ENCODE results near the gene KREMEN2.
"Not testable (repeated sequence)": the region's sequence is repeated elsewhere in the genome, so short reads cannot be mapped to it uniquely, and the experiment has no call there.

KREMEN2 gene

GRCh38 chr16:2937170-2937569, 26.9 kb upstream of the KREMEN2 start:
- FAIRE-seq (no peak), DNase-seq (ENCODE audit: insufficient read length, low spot score) (no peak)
- no peak for TF ChIP-seq SPI1 (IDR thresholded peaks at IDR 0.05; ENCODE audit: low read depth, low read length)
- TF ChIP-seq TAF1 (IDR thresholded peaks at IDR 0.05; ENCODE audit: low read depth, low read length) = no peak
- TF ChIP-seq POU2F2 (IDR thresholded peaks at IDR 0.05; ENCODE audit: low read depth, low read length) = no peak
- no peak for TF ChIP-seq POLR2AphosphoS5 (IDR thresholded peaks at IDR 0.05; ENCODE audit: low read depth, low read length)
- TF ChIP-seq PAX5 (IDR thresholded peaks at IDR 0.05; ENCODE audit: insufficient read depth, low read length, severe bottlenecking) = no peak
- no peak for TF ChIP-seq POLR2A (IDR thresholded peaks at IDR 0.05; ENCODE audit: low read depth, low read length)

- TF ChIP-seq POLR2A (IDR thresholded peaks at IDR 0.05; ENCODE audit: low read depth, low read length) (no peak), PAX5 (IDR thresholded peaks at IDR 0.05; ENCODE audit: insufficient read depth, low read length, severe bottlenecking) (no peak), POU2F2 (IDR thresholded peaks at IDR 0.05; ENCODE audit: low read depth, low read length) (no peak), POLR2AphosphoS5 (IDR thresholded peaks at IDR 0.05; ENCODE audit: low read depth, low read length) (no peak), TAF1 (IDR thresholded peaks at IDR 0.05; ENCODE audit: low read depth, low read length) (no peak), SPI1 (IDR thresholded peaks at IDR 0.05; ENCODE audit: low read depth, low read length) (no peak)
- FAIRE-seq = no peak
- DNase-seq (ENCODE audit: insufficient read length, low spot score) = no peak
Observed at GRCh38 chr16:2938206-2938605, 25.9 kb upstream of the KREMEN2 start.

GRCh38 chr16:2939968-2940367, 24.1 kb upstream of the KREMEN2 start:
- FAIRE-seq (no peak), DNase-seq (ENCODE audit: insufficient read length, low spot score) (no peak)
- TF ChIP-seq TAF1 (IDR thresholded peaks at IDR 0.05; ENCODE audit: low read depth, low read length) (no peak), POU2F2 (IDR thresholded peaks at IDR 0.05; ENCODE audit: low read depth, low read length) (no peak), PAX5 (IDR thresholded peaks at IDR 0.05; ENCODE audit: insufficient read depth, low read length, severe bottlenecking) (no peak), POLR2A (IDR thresholded peaks at IDR 0.05; ENCODE audit: low read depth, low read length) (no peak), SPI1 (IDR thresholded peaks at IDR 0.05; ENCODE audit: low read depth, low read length) (no peak), POLR2AphosphoS5 (IDR thresholded peaks at IDR 0.05; ENCODE audit: low read depth, low read length) (no peak)

GRCh38 chr16:2942045-2942444, 22.0 kb upstream of the KREMEN2 start:
- TF ChIP-seq POLR2A (IDR thresholded peaks at IDR 0.05; ENCODE audit: low read depth, low read length) (no peak), PAX5 (IDR thresholded peaks at IDR 0.05; ENCODE audit: insufficient read depth, low read length, severe bottlenecking) (no peak), POLR2AphosphoS5 (IDR thresholded peaks at IDR 0.05; ENCODE audit: low read depth, low read length) (no peak), TAF1 (IDR thresholded peaks at IDR 0.05; ENCODE audit: low read depth, low read length) (no peak), SPI1 (IDR thresholded peaks at IDR 0.05; ENCODE audit: low read depth, low read length) (no peak), POU2F2 (IDR thresholded peaks at IDR 0.05; ENCODE audit: low read depth, low read length) (no peak)
- DNase-seq (ENCODE audit: insufficient read length, low spot score) (no peak), FAIRE-seq (no peak)

GRCh38 chr16:2943716-2944115, 20.4 kb upstream of the KREMEN2 start:
- not testable (repeated sequence) for FAIRE-seq; DNase-seq (ENCODE audit: insufficient read length, low spot score)

GRCh38 chr16:2946649-2947048, 17.4 kb upstream of the KREMEN2 start:
- no peak for TF ChIP-seq POLR2A (IDR thresholded peaks at IDR 0.05; ENCODE audit: low read depth, low read length)
- no peak for TF ChIP-seq TAF1 (IDR thresholded peaks at IDR 0.05; ENCODE audit: low read depth, low read length)
- TF ChIP-seq SPI1 (IDR thresholded peaks at IDR 0.05; ENCODE audit: low read depth, low read length) = no peak
- TF ChIP-seq POLR2AphosphoS5 (IDR thresholded peaks at IDR 0.05; ENCODE audit: low read depth, low read length) = no peak
- FAIRE-seq (no peak), DNase-seq (ENCODE audit: insufficient read length, low spot score) (no peak)

GRCh38 chr16:2948807-2949704, 15.0 kb upstream of the KREMEN2 start:
- no peak for FAIRE-seq
- no peak for DNase-seq (ENCODE audit: insufficient read length, low spot score)
- TF ChIP-seq PAX5 (IDR thresholded peaks at IDR 0.05; ENCODE audit: insufficient read depth, low read length, severe bottlenecking) (no peak), POLR2A (IDR thresholded peaks at IDR 0.05; ENCODE audit: low read depth, low read length) (no peak), POU2F2 (IDR thresholded peaks at IDR 0.05; ENCODE audit: low read depth, low read length) (no peak), SPI1 (IDR thresholded peaks at IDR 0.05; ENCODE audit: low read depth, low read length) (no peak), POLR2AphosphoS5 (IDR thresholded peaks at IDR 0.05; ENCODE audit: low read depth, low read length) (no peak), TAF1 (IDR thresholded peaks at IDR 0.05; ENCODE audit: low read depth, low read length) (no peak)

GRCh38 chr16:2949705-2950352, 14.2 kb upstream of the KREMEN2 start:
- FAIRE-seq (no peak), DNase-seq (ENCODE audit: insufficient read length, low spot score) (no peak)
- no peak for TF ChIP-seq TAF1 (IDR thresholded peaks at IDR 0.05; ENCODE audit: low read depth, low read length)
- TF ChIP-seq POLR2A (IDR thresholded peaks at IDR 0.05; ENCODE audit: low read depth, low read length) = no peak
- TF ChIP-seq SPI1 (IDR thresholded peaks at IDR 0.05; ENCODE audit: low read depth, low read length) = no peak
- no peak for TF ChIP-seq POLR2AphosphoS5 (IDR thresholded peaks at IDR 0.05; ENCODE audit: low read depth, low read length)
- TF ChIP-seq PAX5 (IDR thresholded peaks at IDR 0.05; ENCODE audit: insufficient read depth, low read length, severe bottlenecking) = no peak
- TF ChIP-seq POU2F2 (IDR thresholded peaks at IDR 0.05; ENCODE audit: low read depth, low read length) = no peak

- TF ChIP-seq TAF1 (IDR thresholded peaks at IDR 0.05; ENCODE audit: low read depth, low read length) (no peak), POLR2A (IDR thresholded peaks at IDR 0.05; ENCODE audit: low read depth, low read length) (no peak)
- FAIRE-seq (no peak), DNase-seq (ENCODE audit: insufficient read length, low spot score) (no peak)
Observed at GRCh38 chr16:2950353-2950724, 13.7 kb upstream of the KREMEN2 start.

GRCh38 chr16:2950773-2951172, 13.3 kb upstream of the KREMEN2 start:
- DNase-seq (ENCODE audit: insufficient read length, low spot score) (no peak), FAIRE-seq (no peak)
- no peak for TF ChIP-seq POU2F2 (IDR thresholded peaks at IDR 0.05; ENCODE audit: low read depth, low read length)
- TF ChIP-seq POLR2AphosphoS5 (IDR thresholded peaks at IDR 0.05; ENCODE audit: low read depth, low read length) = no peak
- TF ChIP-seq SPI1 (IDR thresholded peaks at IDR 0.05; ENCODE audit: low read depth, low read length) = no peak
- TF ChIP-seq TAF1 (IDR thresholded peaks at IDR 0.05; ENCODE audit: low read depth, low read length) = no peak
- TF ChIP-seq PAX5 (IDR thresholded peaks at IDR 0.05; ENCODE audit: insufficient read depth, low read length, severe bottlenecking) = no peak
- no peak for TF ChIP-seq POLR2A (IDR thresholded peaks at IDR 0.05; ENCODE audit: low read depth, low read length)

Measured in GM12891 (cell line).